ENCODE results near the gene S100A2. TPM values are rescaled to one million over a fixed set of nuclear protein-coding genes. Genes with fewer than 3 reads are reported as not detected.
"Not testable (repeated sequence)": the region's sequence is repeated elsewhere in the genome, so short reads cannot be mapped to it uniquely, and the experiment has no call there.

The S100A2 gene
- total and polyA plus RNA-seq, 2 donors from 2014 or later, result 152 to 416 TPM

DNA sequence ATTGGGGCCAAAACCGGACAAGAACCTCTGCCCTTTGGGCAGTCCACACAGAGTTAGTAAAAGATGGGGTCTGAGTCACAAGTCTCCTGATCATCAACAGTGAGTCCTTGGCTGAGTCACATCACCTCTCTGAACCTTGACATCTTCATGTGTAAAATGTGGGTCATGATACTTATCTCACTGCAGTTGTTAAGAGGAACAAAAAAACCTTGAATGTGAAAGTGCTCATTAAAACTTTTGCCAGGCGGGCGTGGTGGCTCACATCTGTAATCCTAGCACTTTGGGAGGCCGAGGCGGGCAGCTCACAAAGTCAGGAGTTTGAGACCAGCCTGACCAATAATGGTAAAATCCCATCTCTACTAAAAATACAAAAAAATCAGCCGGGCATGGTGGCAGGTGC lies 31.6 kb upstream of the S100A2 start:
- Histone ChIP-seq H3K9me3 (ENCODE audit: control insufficient read depth in 2 of 3, insufficient read depth in 1 of 3, low read length in 3 of 3) (no peaks in the 10 kb centered on the region), H3K27me3 (ENCODE audit: control insufficient read depth, insufficient read depth, low read length) (no peaks in the 10 kb centered on the region), H3K4me3 (ENCODE audit: low read length in 3 of 3) (no peak overlapping the region), H3K27ac (ENCODE audit: low read depth in 2 of 2, low read length in 2 of 2) (no peak overlapping the region), H3K9ac (ENCODE audit: low read length in 3 of 3) (no peak overlapping the region), H3K36me3 (ENCODE audit: control insufficient read depth in 2 of 3, insufficient read depth in 3 of 3, low read length in 3 of 3) (no peaks in the 10 kb centered on the region), H3K4me1 (ENCODE audit: control insufficient read depth in 2 of 3, insufficient read depth in 2 of 3, low read depth in 1 of 3, low read length in 3 of 3) (no peaks in the 10 kb centered on the region)
- TF ChIP-seq CTCF (IDR thresholded peaks at IDR 0.05; ENCODE audit: borderline replicate concordance, extremely low read depth, insufficient read depth), result no peak
- FAIRE-seq, result no peak
- intact Hi-C loops (cut with DNase I), result no loop called here
- peak in 1 of 5 donors; percentile 37 for DNase-seq

DNA sequence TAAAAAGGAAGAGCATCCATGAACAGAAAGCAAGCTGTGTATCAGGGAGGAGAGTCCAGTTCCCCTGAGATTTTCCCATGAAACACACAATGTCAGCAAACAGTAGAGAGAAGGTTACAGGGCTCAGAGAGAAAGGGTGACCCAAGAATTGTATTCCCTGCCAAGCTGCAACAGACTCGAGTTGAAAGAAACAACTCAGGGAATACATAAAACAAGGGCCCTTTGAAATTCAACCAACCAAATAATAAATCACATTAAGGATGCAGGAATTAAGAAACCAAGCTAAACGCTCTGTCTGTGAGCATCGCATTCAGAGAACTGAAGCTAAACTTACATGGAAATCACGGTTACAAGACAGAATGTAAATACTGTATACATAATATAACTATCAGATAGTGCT lies 27.1 kb upstream of the S100A2 start:
- no peak for FAIRE-seq
- intact Hi-C loops (cut with DNase I), result no loop called here
- Histone ChIP-seq H3K4me3 (ENCODE audit: low read length in 3 of 3) (no peak overlapping the region), H3K27me3 (ENCODE audit: control insufficient read depth, insufficient read depth, low read length) (no peaks in the 10 kb centered on the region), H3K9ac (ENCODE audit: low read length in 3 of 3) (no peak overlapping the region), H3K36me3 (ENCODE audit: control insufficient read depth in 2 of 3, insufficient read depth in 3 of 3, low read length in 3 of 3) (no peaks in the 10 kb centered on the region), H3K9me3 (ENCODE audit: control insufficient read depth in 2 of 3, insufficient read depth in 1 of 3, low read length in 3 of 3) (no peaks in the 10 kb centered on the region), H3K4me1 (ENCODE audit: control insufficient read depth in 2 of 3, insufficient read depth in 2 of 3, low read depth in 1 of 3, low read length in 3 of 3) (no peaks in the 10 kb centered on the region), H3K27ac (ENCODE audit: low read depth in 2 of 2, low read length in 2 of 2) (no peak overlapping the region)
- no peak for TF ChIP-seq CTCF (IDR thresholded peaks at IDR 0.05; ENCODE audit: borderline replicate concordance, extremely low read depth, insufficient read depth)
- peak in 2 of 5 donors; percentile 54 to 57 for DNase-seq

- no peaks in the 10 kb centered on the region for H3K9me3 ChIP-seq (ENCODE audit: control insufficient read depth in 2 of 3, insufficient read depth in 1 of 3, low read length in 3 of 3)
- no peak for FAIRE-seq
- H3K9ac ChIP-seq (ENCODE audit: low read length in 3 of 3), result no peak overlapping the region
- DNase-seq, result no peak
- TF ChIP-seq CTCF (IDR thresholded peaks at IDR 0.05; ENCODE audit: borderline replicate concordance, extremely low read depth, insufficient read depth), result no peak
- no peaks in the 10 kb centered on the region for H3K4me1 ChIP-seq (ENCODE audit: control insufficient read depth in 2 of 3, insufficient read depth in 2 of 3, low read depth in 1 of 3, low read length in 3 of 3)
- H3K4me3 ChIP-seq (ENCODE audit: low read length in 3 of 3), result no peak overlapping the region
- intact Hi-C loops (cut with DNase I), result no loop called here
- H3K27me3 ChIP-seq (ENCODE audit: control insufficient read depth, insufficient read depth, low read length), result no peaks in the 10 kb centered on the region
- H3K27ac ChIP-seq (ENCODE audit: low read depth in 2 of 2, low read length in 2 of 2), result no peak overlapping the region
- H3K36me3 ChIP-seq (ENCODE audit: control insufficient read depth in 2 of 3, insufficient read depth in 3 of 3, low read length in 3 of 3), result no peaks in the 10 kb centered on the region
These were observed 22.8 kb upstream of the S100A2 start for GRCh38 chr1:153588482-153588881.

GRCh38 chr1:153588033-153588432 lies 22.4 kb upstream of the S100A2 start:
- H3K4me1 ChIP-seq (ENCODE audit: control insufficient read depth in 2 of 3, insufficient read depth in 2 of 3, low read depth in 1 of 3, low read length in 3 of 3); H3K4me3 ChIP-seq (ENCODE audit: low read length in 3 of 3); H3K36me3 ChIP-seq (ENCODE audit: control insufficient read depth in 2 of 3, insufficient read depth in 3 of 3, low read length in 3 of 3); FAIRE-seq; intact Hi-C loops (cut with DNase I); H3K27me3 ChIP-seq (ENCODE audit: control insufficient read depth, insufficient read depth, low read length); H3K9ac ChIP-seq (ENCODE audit: low read length in 3 of 3); H3K27ac ChIP-seq (ENCODE audit: low read depth in 2 of 2, low read length in 2 of 2); H3K9me3 ChIP-seq (ENCODE audit: control insufficient read depth in 2 of 3, insufficient read depth in 1 of 3, low read length in 3 of 3): not testable (repeated sequence)
- DNase-seq, result peak in 1 of 5 donors; percentile 12
